Kidney capillary endothelial cell (primary cell): ENCODE results near the gene RYR1.
"Not testable (repeated sequence)": the region's sequence is repeated elsewhere in the genome, so short reads cannot be mapped to it uniquely, and the experiment has no call there.

Source experiments
- DNase-seq: peaks from one replicate; pipeline ENCODE4 v3.0.0-alpha.2; 2018; ENCODE audit warnings: low spot score

The RYR1 gene

GRCh38 chr19:38514812-38515633 lies 81.5 kb downstream of the RYR1 start:
- DNase-seq = peak; percentile 55

- no peak for DNase-seq
Observed at GRCh38 chr19:38515896-38516295, 82.4 kb downstream of the RYR1 start.

GRCh38 chr19:38516802-38517201 lies 83.3 kb downstream of the RYR1 start:
- DNase-seq = no peak

- no peak for DNase-seq
Observed at GRCh38 chr19:38517321-38517720, 83.8 kb downstream of the RYR1 start.

- not testable (repeated sequence) for DNase-seq
Observed at GRCh38 chr19:38517980-38518379, 84.5 kb downstream of the RYR1 start.

- no peak for DNase-seq
Observed at GRCh38 chr19:38519168-38519567, 85.7 kb downstream of the RYR1 start.

GRCh38 chr19:38519988-38520387 lies 86.5 kb downstream of the RYR1 start:
- no peak for DNase-seq

GRCh38 chr19:38522915-38523314 lies 89.4 kb downstream of the RYR1 start:
- no peak for DNase-seq

- no peak for DNase-seq
Observed at GRCh38 chr19:38523319-38523718, 89.8 kb downstream of the RYR1 start.

GRCh38 chr19:38524369-38524768 lies 90.9 kb downstream of the RYR1 start:
- DNase-seq = no peak

- no peak for DNase-seq
Observed at GRCh38 chr19:38524994-38525634, 91.6 kb downstream of the RYR1 start.

GRCh38 chr19:38526430-38526829 lies 92.9 kb downstream of the RYR1 start:
- DNase-seq = no peak

GRCh38 chr19:38527466-38528136 lies 94.1 kb downstream of the RYR1 start:
- DNase-seq = no peak

- no peak for DNase-seq
Observed at GRCh38 chr19:38528213-38528755, 94.8 kb downstream of the RYR1 start.

GRCh38 chr19:38528931-38529330 lies 95.4 kb downstream of the RYR1 start:
- DNase-seq = no peak

- DNase-seq = no peak
Observed at GRCh38 chr19:38531515-38531914, 98.0 kb downstream of the RYR1 start.

GRCh38 chr19:38532939-38533338 lies 99.4 kb downstream of the RYR1 start:
- DNase-seq = no peak

- no peak for DNase-seq
Observed at GRCh38 chr19:38534574-38534973, 101.1 kb downstream of the RYR1 start.

- DNase-seq = no peak
Observed at GRCh38 chr19:38535212-38535611, 101.7 kb downstream of the RYR1 start.

- no peak for DNase-seq
Observed at GRCh38 chr19:38537071-38537936, 103.8 kb downstream of the RYR1 start.

GRCh38 chr19:38538386-38538785 lies 104.9 kb downstream of the RYR1 start:
- no peak for DNase-seq
